ENCODE results near the gene CAPZB.

The CAPZB gene

DNA sequence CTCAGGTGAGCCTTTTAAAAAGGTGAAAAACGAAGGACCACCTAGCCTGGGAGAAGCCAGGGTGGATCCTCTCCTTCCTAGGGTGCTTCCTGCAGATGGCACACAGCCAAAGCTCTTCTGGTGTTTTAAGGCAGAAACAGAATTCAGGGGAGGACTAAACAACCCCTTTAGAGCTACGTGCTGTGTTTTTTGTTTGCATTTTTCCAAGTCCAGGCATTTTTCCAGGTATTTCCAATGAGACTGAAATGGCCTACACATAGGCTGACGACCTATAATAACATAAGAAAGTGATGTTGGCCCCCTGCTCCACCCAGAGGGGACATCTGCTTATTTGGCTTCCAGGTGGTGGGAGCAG, 83.8 kb downstream of the CAPZB start:
- DNase-seq (ENCODE audit: low read depth, low spot score): no peak
- H3K4me3 ChIP-seq (ENCODE audit: low read length): no peak overlapping the region

DNA sequence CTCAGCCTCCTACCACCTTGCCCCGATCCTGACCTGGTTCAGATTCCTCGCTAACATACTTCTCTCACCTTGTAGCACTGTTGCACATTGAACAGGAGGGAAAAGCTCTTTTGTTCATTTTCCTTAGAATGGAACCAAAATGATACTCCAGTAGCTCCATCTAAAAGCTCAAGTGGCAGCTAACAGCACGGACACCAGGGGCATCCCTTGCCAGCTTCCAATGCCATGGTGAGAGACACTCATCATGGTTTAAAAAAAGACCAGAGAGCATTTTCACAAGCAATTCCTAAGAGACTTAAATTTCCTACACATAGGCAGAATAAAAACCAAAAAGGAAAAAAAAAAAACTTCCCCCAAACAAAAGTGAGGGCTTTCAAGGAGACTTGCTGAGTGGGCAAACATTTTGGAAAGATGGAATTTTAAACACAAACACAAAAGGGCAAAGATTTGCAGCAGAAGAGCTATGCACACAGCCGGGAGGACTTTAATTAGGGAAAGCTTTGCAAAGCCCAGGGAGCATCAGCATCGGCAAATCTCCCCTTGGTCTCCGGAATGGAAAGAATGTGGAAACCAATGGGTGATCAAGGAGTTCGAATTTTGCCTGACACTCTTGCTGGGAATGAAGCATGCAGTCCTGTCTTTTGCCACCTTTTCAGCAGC, 84.3 kb downstream of the CAPZB start:
- DNase-seq (ENCODE audit: low read depth, low spot score): no peak
- no peak overlapping the region for H3K4me3 ChIP-seq (ENCODE audit: low read length)

DNA sequence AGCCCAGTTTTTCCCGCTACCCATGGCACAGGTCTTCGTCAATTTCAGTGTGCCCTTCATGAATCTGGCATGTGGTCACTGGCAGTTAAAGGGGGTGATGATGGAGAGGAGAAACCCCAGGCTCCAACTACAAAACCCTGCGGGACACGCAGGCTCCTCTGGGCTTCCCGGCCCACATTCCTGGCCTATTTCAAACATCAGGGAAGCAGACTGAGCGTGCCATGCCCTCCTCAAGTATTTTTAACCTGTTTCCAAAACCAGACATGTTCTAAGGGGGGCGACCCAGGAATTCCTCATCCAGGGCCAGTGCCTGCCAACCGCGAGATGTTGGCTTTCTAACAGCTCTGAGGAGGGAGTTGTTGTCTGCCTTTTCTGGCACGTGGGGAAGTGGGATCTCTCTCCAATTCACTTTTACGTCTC, 85.1 kb downstream of the CAPZB start:
- no peak for DNase-seq (ENCODE audit: low read depth, low spot score)
- no peak overlapping the region for H3K4me3 ChIP-seq (ENCODE audit: low read length)

DNA sequence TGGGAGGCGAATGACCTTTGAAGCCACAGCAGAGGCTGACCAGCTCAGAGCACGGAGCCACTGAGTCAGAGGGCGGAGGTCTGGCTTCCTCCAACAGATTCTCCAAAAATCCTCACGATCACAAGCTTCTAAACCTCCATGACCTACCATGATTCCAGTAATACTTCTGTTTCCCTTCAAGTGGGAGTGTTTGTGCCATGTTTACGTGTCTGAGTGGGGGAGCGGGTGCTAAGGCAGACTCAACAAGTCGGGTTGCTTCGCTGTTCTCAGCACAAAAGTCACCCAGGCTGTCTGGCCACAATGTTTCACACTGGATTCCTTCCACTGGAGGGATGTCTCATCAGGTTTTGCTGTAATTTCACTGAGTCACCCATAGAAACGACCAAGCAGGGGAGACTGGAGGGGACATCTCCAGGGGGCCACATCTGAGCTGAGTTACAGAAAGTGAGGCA, 87.0 kb downstream of the CAPZB start:
- H3K4me3 ChIP-seq (ENCODE audit: low read length): no peak overlapping the region
- DNase-seq (ENCODE audit: low read depth, low spot score): no peak

DNA sequence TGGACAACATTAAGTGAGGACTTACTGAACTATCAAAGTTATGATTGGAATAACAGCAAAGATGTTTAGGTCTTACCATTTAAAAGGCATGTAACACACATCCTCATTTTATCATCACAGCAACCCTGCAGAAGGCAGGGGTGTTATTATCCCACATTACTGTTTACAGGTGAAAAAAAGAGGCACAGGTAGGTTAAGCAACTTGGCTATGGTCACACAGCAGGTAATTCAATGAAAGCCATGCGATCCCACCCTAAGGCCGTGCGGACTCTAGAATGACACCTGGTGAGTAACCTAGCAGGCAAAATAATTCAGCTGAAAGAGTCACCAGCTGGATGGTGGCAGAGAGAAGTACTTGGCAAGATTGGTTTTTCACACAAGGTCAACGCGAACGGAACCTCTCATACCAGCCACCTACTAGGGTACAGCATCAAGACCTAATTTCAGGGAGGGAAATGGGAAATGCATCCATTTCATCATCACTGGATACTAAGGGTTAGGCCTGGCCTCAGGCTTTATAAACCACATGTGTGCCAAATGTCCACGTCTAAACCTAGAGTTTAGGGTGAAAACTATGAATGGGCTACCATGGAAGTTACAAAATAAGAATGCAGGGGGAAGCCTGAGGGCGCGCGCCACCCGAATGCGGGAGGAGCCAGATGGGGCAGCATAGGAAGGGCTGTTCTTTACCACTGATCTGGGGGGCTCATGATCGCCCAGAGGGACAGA, 88.0 kb downstream of the CAPZB start:
- no peak for DNase-seq (ENCODE audit: low read depth, low spot score)
- no peak overlapping the region for H3K4me3 ChIP-seq (ENCODE audit: low read length)

DNA sequence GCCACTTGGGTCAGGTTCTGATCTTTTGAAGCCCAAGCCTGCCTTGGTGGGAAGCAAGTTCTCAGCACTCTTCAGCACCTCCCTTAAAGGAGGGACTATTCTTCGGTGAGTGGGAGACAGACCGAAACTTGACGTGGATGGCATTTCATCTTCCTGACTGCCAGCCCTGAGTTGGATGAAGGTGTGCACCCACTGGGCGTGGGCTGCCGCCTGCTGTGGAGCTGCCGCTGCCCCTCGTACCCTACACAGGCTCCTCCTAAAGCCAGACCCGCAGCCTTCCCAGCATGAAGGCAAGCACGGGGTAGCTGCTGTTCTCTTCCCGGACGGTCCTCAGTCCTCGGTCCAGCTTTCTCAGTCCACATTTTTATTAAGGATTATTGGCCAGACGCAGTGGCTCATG, 89.1 kb downstream of the CAPZB start:
- no peak overlapping the region for H3K4me3 ChIP-seq (ENCODE audit: low read length)

DNA sequence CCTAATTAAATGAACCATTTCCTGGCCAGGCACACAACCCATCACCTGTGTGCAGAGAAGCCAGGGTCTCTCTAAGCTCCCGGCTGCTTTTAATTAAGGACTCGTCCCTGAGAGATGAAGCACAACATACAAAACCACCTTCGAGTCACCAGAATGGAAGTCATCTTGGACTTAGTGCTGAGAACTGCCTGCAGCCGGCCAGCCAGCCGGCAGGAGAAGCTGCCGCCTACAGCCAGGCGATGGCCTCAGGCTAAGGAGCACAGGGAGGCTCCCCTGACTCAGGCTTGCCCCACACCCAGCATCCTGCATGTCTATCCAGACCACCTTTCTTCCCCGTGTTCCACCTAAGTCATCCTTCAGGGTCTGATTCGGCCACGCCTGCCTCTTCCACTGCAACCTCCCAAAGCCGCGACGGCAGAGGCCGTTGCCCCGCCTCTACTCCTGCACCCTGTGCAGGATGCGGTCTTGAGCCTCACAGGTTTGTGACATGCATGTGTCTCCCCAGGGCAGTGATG, 89.6 kb downstream of the CAPZB start:
- H3K4me3 ChIP-seq (ENCODE audit: low read length): no peak overlapping the region
- no peak for DNase-seq (ENCODE audit: low read depth, low spot score)

More for the DNA sequence above, 89.1 kb downstream of the CAPZB start:
- no peak for DNase-seq (ENCODE audit: low read depth, low spot score)

DNA sequence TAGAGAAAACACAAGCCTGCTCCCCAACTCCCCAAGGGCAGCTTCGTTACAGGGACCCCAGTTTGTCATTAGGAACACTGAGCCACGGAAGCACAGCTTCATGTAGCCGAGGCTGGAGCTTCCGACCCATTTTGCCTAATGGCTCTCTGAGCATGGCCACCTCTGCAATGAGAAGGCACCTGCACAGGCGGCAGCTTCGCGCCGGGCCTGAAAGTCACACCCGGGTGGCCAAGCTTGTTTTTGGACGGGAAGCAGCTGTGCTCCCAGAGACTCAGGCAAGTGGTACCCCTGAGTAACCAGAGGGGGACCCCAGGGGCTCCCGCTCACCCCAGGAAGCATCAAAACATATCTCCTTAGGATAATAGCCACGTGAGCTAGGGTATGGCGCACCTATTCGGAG, 92.3 kb downstream of the CAPZB start:
- H3K4me3 ChIP-seq (ENCODE audit: low read length): no peak overlapping the region
- no peak for DNase-seq (ENCODE audit: low read depth, low spot score)

DNA sequence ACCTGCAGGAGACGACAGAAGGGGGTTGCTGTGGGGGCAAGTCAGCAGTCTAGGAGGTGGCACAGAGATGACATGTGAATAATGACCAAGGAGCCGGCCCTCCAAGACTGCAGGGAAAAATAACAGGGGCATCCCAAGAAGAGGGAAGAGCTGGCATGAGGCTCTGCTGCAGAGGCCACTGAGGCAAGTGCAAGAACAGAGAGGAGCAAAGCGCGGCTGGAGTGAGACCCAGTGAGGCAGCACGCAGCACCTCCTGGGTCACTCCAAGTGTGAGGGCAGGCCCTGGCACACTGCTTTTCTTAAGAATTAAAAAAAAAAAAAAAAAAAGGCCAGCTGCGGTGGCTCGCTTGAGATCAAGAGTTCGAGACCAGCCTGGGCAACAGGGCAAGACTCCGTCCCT, 93.1 kb downstream of the CAPZB start:
- DNase-seq (ENCODE audit: low read depth, low spot score): peak; percentile 18
- no peak overlapping the region for H3K4me3 ChIP-seq (ENCODE audit: low read length)

DNA sequence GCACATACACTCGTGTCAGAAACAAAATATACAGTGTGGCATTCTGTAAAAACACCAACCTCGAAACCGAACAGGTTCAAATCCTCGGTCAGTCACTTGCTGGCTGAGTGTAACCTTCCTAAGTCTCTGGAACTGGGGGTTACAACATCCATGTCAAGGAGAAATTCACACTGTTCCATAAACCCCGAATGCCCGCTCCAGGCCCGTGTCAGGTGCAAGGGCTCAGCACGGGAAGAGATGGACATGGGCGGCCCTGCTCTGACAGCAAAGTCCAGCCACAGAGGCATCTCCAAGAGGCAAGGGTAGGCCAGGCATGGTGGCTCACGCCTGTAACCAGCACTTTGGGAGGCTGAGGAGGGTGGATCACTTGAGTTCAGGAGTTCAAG, 93.8 kb downstream of the CAPZB start:
- no peak for DNase-seq (ENCODE audit: low read depth, low spot score)
- H3K4me3 ChIP-seq (ENCODE audit: low read length): peak overlapping the region; percentile 28

DNA sequence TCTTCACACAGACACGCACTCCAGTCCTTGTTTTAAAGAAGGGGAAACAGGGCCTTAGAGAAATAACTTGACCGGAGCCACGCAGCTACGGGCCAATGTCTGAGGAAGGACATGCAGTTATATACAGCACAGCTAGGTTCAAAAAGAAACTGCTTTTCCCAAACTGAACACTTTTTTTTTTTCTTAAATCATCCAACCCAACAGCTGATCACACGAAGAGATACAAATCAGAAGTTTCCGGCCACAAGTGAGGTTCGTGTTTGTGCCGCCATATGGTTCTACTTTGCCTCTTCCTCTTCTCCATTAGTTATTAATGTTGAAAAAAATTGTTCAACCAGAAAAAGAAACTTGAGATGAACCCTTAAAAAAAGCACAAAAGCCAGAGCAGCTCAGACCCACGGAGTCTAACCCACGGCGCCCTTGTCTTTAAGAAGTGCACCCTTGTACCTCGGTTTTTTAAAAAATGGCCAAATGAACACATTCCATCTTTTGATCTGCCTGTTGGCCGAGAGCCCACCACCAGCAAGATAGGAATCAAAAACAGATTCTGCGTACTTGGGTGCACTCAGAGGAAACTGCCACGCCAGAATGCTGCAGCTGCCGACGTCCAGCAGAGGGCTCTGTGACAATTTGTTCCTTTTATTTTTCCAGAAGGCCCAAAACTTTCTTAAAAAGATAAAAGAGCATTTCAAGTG, 94.3 kb downstream of the CAPZB start:
- peak; percentile 90 for DNase-seq (ENCODE audit: low read depth, low spot score)
- H3K4me3 ChIP-seq (ENCODE audit: low read length): peak overlapping the region; percentile 36

DNA sequence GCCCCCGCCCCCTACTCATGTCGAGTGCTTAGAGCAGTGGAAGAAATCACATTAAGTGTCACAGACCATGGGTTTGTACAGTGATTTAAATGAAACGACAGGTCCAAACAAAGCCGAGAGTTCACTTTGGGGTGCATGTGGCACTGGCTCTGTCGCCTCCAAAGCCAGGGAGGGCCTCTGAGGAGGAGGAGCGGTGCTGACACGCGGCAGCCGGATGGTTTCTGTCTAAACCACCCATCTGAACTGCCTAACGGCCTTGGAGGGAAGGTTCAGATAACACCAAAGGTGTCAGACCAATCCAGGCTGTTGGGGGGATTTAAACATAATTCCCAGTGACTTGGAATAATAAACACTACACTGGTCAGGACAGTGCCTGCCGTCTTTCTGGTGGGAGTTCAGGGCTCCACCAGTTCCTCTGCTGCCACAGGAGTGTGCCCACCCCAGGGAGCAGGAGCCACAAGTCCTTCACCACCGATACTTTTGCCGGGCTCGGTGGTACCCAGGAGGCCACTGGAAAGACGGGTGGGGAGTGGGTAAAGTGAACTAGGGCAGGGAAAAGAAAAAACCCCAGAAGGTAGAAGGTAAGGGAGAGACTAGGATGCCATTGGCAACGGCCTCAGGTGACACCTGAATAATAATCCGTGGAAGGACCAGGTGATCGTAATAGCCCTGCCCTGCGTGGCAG, 95.0 kb downstream of the CAPZB start:
- H3K4me3 ChIP-seq (ENCODE audit: low read length): peak overlapping the region; percentile 36
- DNase-seq (ENCODE audit: low read depth, low spot score): no peak

DNA sequence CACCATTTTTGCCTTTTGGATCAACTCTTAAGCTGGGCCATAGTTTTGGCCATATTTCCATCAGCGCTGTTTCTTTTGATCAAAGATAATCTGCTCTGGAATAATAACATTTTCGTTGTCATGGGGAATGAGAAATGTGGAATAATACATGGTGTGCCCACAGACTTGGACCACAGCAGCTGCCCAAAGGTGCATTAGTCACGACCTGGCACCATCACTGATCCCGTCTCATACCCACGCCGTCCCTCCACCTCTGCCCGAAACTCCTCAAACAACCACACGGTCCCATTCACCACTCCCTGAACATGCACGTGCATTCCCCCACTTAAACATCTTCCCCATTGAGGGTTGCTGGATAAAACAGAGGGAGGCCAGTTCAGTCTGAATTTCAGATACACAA, 96.4 kb downstream of the CAPZB start:
- DNase-seq (ENCODE audit: low read depth, low spot score): no peak
- no peak overlapping the region for H3K4me3 ChIP-seq (ENCODE audit: low read length)

DNA sequence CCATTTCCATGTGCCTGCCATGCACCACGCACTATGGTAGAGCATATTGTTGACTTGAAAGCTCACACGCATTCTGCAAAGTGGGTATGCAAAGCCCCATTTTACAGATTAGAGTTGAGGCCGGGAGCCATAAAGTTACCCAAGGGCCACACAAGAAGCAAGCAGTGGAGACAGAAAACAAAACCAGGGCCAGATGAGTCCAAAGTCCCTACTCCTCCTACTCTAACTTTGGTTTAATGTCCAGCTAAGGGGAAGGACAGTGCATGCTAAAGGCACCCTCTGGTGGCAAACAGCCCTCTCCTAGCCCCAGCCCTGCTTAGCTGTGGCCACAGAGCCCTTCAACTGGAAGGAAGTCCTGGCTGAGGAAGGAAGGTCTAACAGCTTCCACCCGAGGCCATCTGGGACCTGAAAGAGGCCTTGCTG, 98.3 kb downstream of the CAPZB start:
- no peak for DNase-seq (ENCODE audit: low read depth, low spot score)
- no peak overlapping the region for H3K4me3 ChIP-seq (ENCODE audit: low read length)

DNA sequence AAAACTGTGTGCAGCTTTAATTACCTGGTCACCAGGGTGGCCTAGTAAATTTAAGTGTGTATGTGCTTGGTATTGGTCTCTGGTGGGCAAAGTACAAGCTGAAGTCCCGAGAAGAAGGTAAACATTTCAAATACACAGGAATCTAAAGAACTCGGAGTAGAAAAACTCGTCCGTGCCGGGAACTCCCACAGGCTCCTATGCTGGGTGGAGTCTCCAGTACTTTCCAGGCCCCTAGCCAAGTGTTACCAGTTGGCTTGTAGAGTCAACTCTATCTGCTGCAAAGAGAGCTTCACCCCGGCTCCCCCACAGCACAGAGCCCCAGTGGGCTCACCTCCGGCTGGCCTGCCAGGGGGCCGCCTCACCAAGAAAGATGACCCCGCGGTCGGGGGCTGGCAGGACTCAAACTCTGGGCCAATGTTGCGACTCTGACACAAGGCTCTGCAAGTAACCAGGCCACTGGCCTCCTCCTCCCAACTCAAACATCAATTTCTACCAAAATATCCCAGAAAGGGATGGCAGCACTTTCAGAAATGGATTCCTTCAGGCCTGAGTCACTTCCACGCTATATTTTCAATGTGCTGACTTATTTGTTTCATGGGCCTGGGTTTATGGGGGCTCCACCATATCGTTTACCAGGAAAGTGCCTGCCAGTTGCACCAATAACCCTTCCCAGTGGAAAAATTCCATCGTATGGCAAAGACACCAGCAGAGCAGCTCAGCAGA, 99.3 kb downstream of the CAPZB start:
- DNase-seq (ENCODE audit: low read depth, low spot score): no peak
- no peak overlapping the region for H3K4me3 ChIP-seq (ENCODE audit: low read length)

DNA sequence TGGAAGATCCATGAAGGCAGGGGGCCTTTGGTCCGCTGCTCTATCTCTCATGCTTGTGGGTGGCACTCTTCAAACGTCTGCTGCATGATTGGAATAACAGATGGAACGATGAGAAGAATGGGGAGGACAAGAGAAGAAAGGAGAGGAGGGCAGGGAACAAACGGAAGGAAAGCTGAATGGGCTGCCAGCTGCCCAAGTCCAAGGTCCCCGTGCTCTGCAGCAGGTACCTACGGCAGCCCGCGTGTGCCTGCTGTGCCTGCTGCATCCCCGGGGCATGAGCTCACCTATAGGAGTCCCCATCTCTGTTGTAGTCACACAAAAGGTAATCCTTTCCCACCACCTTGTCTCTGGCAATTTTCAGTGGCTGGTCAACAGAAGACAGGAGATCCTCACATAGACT, 100.1 kb downstream of the CAPZB start:
- DNase-seq (ENCODE audit: low read depth, low spot score): no peak
- no peak overlapping the region for H3K4me3 ChIP-seq (ENCODE audit: low read length)

DNA sequence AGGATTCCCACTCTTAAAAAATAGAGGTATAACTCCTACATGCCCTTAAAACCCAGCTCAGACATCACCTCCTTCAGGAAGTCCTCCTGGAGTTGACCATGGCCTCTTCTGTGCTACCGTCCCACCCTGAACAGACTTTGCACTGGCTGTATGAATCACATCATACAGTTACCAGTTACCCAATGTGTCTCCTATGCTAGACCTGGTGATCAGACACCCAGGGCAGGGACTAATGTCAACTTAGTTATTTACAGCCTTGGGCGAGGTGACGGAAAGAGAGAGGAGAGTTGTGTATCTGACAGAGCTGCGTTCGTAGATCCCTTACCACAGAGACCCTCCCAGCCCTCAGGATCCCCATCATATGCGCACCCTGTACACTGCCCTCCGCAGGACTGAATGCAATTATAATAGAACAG, 100.6 kb downstream of the CAPZB start:
- no peak overlapping the region for H3K4me3 ChIP-seq (ENCODE audit: low read length)
- DNase-seq (ENCODE audit: low read depth, low spot score): no peak

DNA sequence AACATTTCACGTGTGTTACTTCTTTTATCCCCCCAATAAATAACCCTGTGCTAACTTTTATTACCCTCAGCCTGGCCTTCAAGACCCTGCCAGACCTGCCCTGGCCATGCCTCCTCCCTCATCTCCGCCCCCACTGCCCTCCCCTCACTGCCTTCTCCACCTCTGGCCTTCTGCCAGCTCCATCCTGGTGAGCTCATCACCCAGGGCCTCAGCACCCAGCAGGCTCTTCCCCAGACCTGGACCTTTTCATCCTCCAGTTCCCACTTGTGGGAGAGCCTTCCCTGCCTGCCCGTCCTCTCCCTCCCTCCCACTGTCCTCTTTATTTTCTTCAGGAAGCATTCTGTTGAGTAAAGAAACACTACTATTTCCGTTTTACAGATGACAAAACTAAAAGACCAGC, 101.2 kb downstream of the CAPZB start:
- H3K4me3 ChIP-seq (ENCODE audit: low read length): no peak overlapping the region
- DNase-seq (ENCODE audit: low read depth, low spot score): no peak

DNA sequence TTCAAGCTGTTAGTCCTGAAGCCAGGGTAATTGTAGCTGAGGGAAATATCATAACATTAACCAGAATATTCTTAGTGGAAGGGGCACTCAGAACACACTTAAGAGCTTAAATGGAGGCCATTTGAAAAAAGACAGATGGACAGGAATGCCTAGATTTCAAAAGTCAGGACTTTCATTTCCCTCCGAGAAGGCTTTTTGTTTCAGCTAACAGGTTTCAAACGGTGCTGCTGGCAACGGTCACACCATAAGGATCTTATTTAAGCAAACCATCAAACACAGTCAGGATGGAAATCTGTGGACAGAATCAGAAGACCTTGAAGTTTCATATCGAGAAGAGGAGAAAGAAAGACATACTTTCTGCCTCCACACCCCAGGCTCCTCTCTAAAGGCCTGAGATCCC, 103.1 kb downstream of the CAPZB start:
- DNase-seq (ENCODE audit: low read depth, low spot score): no peak
- H3K4me3 ChIP-seq (ENCODE audit: low read length): no peak overlapping the region
